SK-N-MC (cell line): ENCODE measurements around the gene PSG2.
"Not testable (repeated sequence)": the region's sequence is repeated elsewhere in the genome, so short reads cannot be mapped to it uniquely, and the experiment has no call there.

Experiments
- DNase-seq: peaks from one replicate; pipeline ENCODE4 v3.0.0-alpha.2; 2011; ENCODE audit warnings: low read depth, low spot score
- H3K27ac ChIP-seq: fragments of 200-600 bp; sonication (generic); 2 replicates; pipeline ENCODE4 v1.5.1; 2016; ENCODE audit warnings: mixed run types
- H3K36me3 ChIP-seq: fragments of 200-600 bp; sonication (generic); 2 replicates; pipeline ENCODE4 v1.6.1; 2017; ENCODE audit warnings: antibody characterized with exemption, low read length, mixed read lengths; ENCODE audit not compliant: insufficient read depth
- H3K4me3 ChIP-seq: fragments of 200-600 bp; sonication (generic); 2 replicates; pipeline ENCODE4 v1.5.1; 2016
- H3K9ac ChIP-seq: fragments of 200-600 bp; sonication (generic); 2 replicates; pipeline ENCODE4 v1.8.0; 2017; ENCODE audit warnings: mixed run types, mixed read lengths; ENCODE audit not compliant: insufficient read length
- H3K9me3 ChIP-seq: fragments of 200-600 bp; sonication (generic); 2 replicates; pipeline ENCODE4 v1.6.1; 2017; ENCODE audit warnings: low read depth, mild to moderate bottlenecking, antibody characterized with exemption, low read length, moderate library complexity, mixed read lengths
- EZH2 ChIP-seq: fragments of 200-600 bp; sonication (generic); IDR thresholded peaks from one replicate; pipeline ENCODE4 v1.6.1; 2017; ENCODE audit warnings: antibody characterized with exemption
- FOXP2 ChIP-seq: optimal IDR thresholded peaks from 2 replicates; pipeline ENCODE3; 2011; ENCODE audit warnings: mild to moderate bottlenecking, moderate library complexity; ENCODE audit not compliant: insufficient read depth; ENCODE audit errors: extremely low read length, control extremely low read depth
- POLR2AphosphoS5 ChIP-seq: IDR thresholded peaks from 2 replicates; pipeline ENCODE4 v1.6.1; 2012; ENCODE audit warnings: mild to moderate bottlenecking, low read depth, low read length, borderline replicate concordance

Gene PSG2

GRCh38 chr19:43059482-43059881, 23.0 kb downstream of the PSG2 start:
- H3K4me3 ChIP-seq, H3K9ac ChIP-seq, DNase-seq, H3K9me3 ChIP-seq, H3K36me3 ChIP-seq, H3K27ac ChIP-seq: not testable (repeated sequence)

- not testable (repeated sequence) for H3K9me3 ChIP-seq, H3K27ac ChIP-seq, H3K4me3 ChIP-seq, H3K36me3 ChIP-seq, H3K9ac ChIP-seq, DNase-seq
Observed at GRCh38 chr19:43058440-43058839, 24.1 kb downstream of the PSG2 start.

GRCh38 chr19:43047966-43048365, 34.5 kb downstream of the PSG2 start:
- not testable (repeated sequence) for H3K9me3 ChIP-seq, DNase-seq, H3K4me3 ChIP-seq, H3K9ac ChIP-seq, H3K27ac ChIP-seq, H3K36me3 ChIP-seq

GRCh38 chr19:43046578-43046977, 35.9 kb downstream of the PSG2 start:
- not testable (repeated sequence) for H3K9me3 ChIP-seq, H3K4me3 ChIP-seq, H3K27ac ChIP-seq, H3K36me3 ChIP-seq, H3K9ac ChIP-seq, DNase-seq

GRCh38 chr19:43043492-43044180, 38.9 kb downstream of the PSG2 start:
- H3K4me3 ChIP-seq, DNase-seq, H3K9me3 ChIP-seq, H3K9ac ChIP-seq, H3K36me3 ChIP-seq, H3K27ac ChIP-seq: not testable (repeated sequence)

- H3K9ac ChIP-seq, H3K4me3 ChIP-seq, H3K36me3 ChIP-seq, H3K27ac ChIP-seq, DNase-seq, H3K9me3 ChIP-seq: not testable (repeated sequence)
Observed at GRCh38 chr19:43031645-43032044, 50.9 kb downstream of the PSG2 start.

GRCh38 chr19:43028866-43029265, 53.6 kb downstream of the PSG2 start:
- no peak overlapping the region for H3K4me3 ChIP-seq
- no peak for DNase-seq
- TF ChIP-seq EZH2 (no peak), FOXP2 (no peak), POLR2AphosphoS5 (no peak)
- no peak overlapping the region for H3K9ac ChIP-seq
- H3K27ac ChIP-seq, result no peak overlapping the region
- H3K9me3 ChIP-seq, result no peaks in the 10 kb centered on the region
- H3K36me3 ChIP-seq, result no peaks in the 10 kb centered on the region

- not testable (repeated sequence) for H3K4me3 ChIP-seq, H3K9ac ChIP-seq, H3K36me3 ChIP-seq, DNase-seq, H3K27ac ChIP-seq, H3K9me3 ChIP-seq
Observed at GRCh38 chr19:43027985-43028384, 54.5 kb downstream of the PSG2 start.

GRCh38 chr19:43027061-43027460, 55.4 kb downstream of the PSG2 start:
- not testable (repeated sequence) for H3K9ac ChIP-seq, H3K4me3 ChIP-seq, H3K27ac ChIP-seq, H3K36me3 ChIP-seq, DNase-seq, H3K9me3 ChIP-seq

- not testable (repeated sequence) for H3K4me3 ChIP-seq, H3K27ac ChIP-seq, DNase-seq, H3K36me3 ChIP-seq, H3K9me3 ChIP-seq, H3K9ac ChIP-seq
Observed at GRCh38 chr19:43026369-43026768, 56.1 kb downstream of the PSG2 start, which contains the start of gene PSG11. Gene PSG11 (minus strand): TSS chr19:43026469. CDS start chr19:43026372, 97 bp downstream.

- not testable (repeated sequence) for DNase-seq, H3K9ac ChIP-seq
Observed at GRCh38 chr19:43022098-43022497, 60.4 kb downstream of the PSG2 start.

GRCh38 chr19:43021629-43022028, 60.9 kb downstream of the PSG2 start:
- not testable (repeated sequence) for H3K27ac ChIP-seq, H3K9me3 ChIP-seq, H3K9ac ChIP-seq, H3K36me3 ChIP-seq, H3K4me3 ChIP-seq, DNase-seq

More at GRCh38 chr19:43022098-43022497, 60.4 kb downstream of the PSG2 start:
- not testable (repeated sequence) for H3K27ac ChIP-seq, H3K36me3 ChIP-seq, H3K9me3 ChIP-seq, H3K4me3 ChIP-seq

- not testable (repeated sequence) for H3K27ac ChIP-seq, H3K4me3 ChIP-seq, DNase-seq, H3K36me3 ChIP-seq, H3K9ac ChIP-seq, H3K9me3 ChIP-seq
Observed at GRCh38 chr19:43019588-43019987, 62.9 kb downstream of the PSG2 start.
